Mesenteric fat pad (tissue), 1 donor: Measurements from ENCODE around the gene DSTYK. TPM values are rescaled to one million over a fixed set of nuclear protein-coding genes. Genes with fewer than 3 reads are reported as not detected.

Experiments used
- DNase-seq: peaks from one replicate; pipeline ENCODE4 v3.0.0-alpha.2; 2020; ENCODE audit warnings: low spot score
- long read RNA-seq: library from polyadenylated mRNA; unstranded; transcript quantifications from one replicate; pipeline ENCODE4 v2.0.0, GENCODE V29; 2020
- total RNA-seq: library from RNA; stranded (reverse); fragmentation: NEBNext Ultra II Directional; extraction: Animal tissue kit (Norgen Biotek cat#: 25700); gene quantifications from one replicate; pipeline ENCODE4 v1.2.1, GENCODE V29; 2021
- donor health status: DM: yes; HTN: yes; CAD: no.

DSTYK gene, protein sequence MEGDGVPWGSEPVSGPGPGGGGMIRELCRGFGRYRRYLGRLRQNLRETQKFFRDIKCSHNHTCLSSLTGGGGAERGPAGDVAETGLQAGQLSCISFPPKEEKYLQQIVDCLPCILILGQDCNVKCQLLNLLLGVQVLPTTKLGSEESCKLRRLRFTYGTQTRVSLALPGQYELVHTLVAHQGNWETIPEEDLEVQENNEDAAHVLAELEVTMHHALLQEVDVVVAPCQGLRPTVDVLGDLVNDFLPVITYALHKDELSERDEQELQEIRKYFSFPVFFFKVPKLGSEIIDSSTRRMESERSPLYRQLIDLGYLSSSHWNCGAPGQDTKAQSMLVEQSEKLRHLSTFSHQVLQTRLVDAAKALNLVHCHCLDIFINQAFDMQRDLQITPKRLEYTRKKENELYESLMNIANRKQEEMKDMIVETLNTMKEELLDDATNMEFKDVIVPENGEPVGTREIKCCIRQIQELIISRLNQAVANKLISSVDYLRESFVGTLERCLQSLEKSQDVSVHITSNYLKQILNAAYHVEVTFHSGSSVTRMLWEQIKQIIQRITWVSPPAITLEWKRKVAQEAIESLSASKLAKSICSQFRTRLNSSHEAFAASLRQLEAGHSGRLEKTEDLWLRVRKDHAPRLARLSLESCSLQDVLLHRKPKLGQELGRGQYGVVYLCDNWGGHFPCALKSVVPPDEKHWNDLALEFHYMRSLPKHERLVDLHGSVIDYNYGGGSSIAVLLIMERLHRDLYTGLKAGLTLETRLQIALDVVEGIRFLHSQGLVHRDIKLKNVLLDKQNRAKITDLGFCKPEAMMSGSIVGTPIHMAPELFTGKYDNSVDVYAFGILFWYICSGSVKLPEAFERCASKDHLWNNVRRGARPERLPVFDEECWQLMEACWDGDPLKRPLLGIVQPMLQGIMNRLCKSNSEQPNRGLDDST
- 8.5 TPM for total RNA-seq
- long read RNA-seq, full-length matches to known transcripts, result 12 of 27 reads
- long read RNA-seq, partial matches to known transcripts, result 4 of 27 reads
- long read RNA-seq, other reads (novel, unspliced or antisense), result 11 of 27 reads

DNA sequence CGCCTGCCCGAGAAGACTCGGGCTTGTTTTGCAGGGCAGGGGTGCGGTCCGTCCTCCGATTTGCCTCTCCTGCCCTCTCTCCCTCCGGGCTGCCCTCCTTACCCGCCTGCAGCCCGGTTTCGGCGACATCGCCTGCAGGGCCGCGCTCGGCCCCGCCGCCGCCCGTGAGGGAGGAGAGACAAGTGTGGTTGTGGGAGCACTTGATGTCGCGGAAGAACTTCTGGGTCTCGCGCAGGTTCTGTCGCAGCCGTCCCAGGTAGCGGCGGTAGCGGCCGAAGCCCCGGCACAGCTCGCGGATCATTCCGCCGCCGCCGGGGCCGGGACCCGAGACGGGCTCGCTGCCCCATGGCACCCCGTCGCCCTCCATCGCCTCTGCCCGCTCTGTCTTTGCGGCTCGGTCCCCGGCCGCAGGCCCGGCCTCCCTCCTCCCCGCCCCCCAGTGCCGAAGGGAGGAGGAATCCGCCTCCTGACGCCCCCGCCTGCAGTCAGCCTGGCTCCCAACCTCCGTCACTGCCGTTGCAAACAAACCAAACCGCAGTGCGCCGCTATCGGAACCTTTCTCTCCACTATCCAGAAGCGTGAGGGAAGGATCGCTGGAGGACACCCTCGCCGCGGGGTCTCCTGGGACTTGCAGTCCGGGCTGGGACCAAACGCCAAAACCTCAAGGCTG lies at the start of gene DSTYK:
Gene DSTYK (minus strand): TSS at position 534 of the 670 bp plus-strand sequence. CDS start 167 bp downstream, at position 367.
- peak; percentile 96 for DNase-seq

DNA sequence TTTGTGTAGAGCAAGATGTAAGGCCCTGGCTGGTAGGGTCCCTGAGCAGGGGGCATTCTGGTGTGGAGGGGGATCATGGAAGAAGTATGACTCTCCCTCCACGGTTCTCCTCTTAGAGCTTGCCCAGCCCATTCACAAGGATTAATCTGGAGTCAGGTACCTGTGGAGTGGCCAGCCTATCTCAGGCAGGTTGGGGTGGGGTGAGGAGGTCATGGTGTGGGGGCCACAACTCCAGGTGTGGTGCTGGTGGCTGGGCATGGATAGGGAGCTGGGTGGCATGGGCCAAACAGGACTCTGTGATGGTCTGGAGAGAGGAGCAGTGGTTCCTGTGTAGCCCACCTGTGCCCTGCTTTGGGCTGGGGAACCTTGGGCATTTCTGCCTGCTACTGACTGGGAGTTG lies 48.5 kb upstream of the DSTYK start:
- no peak for DNase-seq

DNA sequence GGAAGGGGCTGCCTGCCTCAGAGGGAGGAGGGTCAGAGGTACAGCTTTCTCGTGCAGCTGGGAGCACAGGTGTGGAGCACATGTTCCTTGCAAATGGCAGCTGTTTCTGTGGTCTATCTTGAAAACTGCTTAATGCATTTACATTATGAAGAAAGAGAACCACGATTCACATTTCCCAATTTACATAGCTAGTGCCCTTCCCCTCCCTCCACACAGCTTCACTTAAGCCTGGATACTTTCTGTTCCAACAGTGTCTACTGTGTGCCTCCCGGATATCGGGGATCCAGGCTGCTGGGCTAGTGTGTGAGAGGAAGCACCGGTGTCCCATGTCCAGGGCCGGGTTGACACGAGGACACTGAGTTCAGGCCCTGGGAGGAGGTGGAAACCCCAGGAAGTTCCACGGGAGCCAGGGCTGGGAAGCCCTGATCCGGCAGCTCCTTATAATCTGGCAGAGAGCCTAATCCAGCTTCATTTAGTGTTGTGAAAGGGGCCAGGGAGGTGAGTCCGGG lies 47.9 kb upstream of the DSTYK start:
- DNase-seq, result no peak

DNA sequence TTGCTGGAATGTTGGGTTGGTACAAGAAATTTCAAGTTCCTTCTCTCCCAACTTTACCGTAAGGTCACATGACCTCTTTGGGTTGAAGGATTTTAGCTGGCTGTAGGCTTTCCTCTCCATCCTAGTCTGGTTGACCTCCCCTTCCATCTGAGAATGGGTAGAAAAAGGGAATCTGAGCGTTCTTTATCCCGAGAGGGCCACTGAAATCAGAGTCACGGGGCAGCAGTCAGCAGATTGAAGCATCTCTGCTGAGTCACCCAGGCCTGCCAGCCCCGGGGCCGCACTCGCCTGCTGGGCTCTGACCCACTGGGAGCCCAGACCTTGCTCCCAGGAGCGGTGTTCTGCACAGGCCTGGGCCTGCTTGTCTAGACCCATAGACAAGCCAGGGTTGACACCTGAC lies 47.2 kb upstream of the DSTYK start:
- no peak for DNase-seq

DNA sequence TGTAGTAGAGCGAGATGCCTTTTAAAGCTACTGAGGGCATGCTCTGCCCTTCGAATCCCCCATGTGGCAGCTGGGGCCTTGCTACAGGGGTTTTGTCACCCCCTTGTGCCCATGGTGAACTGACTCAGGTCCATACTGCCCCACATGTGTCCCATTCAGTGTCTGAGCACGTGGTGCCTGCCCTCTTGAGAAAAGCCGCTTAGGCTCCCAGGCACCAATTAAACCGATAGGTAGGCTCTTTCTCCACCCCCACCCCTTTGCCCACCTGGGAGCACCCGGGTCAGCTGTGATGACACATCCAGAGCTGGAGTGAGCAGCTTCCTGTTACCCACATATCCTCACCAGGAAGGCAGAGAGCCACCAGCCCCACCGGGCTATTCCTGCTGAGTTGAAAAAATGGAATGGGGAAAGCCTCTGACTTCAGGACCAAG lies 46.8 kb upstream of the DSTYK start:
- no peak for DNase-seq

DNA sequence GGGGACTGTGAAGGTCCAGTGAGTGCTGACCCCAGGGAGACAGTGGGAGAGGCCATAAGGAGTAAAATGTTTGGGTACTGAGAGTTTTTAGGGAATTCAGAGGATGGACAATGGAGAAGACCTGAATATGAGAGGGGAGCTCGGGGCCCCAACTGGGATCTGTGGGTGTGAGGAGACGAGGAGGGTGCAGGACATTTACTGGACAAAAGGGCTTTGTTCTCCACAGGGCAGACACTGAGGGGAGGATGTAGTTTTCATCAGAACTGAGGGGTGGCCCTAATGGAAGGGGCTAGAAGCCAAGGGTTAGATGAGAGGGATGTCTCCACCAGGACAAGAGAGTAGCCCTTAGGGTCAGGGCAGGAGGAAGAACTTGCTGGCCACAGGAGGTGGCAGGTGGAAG lies 46.2 kb upstream of the DSTYK start:
- no peak for DNase-seq

DNA sequence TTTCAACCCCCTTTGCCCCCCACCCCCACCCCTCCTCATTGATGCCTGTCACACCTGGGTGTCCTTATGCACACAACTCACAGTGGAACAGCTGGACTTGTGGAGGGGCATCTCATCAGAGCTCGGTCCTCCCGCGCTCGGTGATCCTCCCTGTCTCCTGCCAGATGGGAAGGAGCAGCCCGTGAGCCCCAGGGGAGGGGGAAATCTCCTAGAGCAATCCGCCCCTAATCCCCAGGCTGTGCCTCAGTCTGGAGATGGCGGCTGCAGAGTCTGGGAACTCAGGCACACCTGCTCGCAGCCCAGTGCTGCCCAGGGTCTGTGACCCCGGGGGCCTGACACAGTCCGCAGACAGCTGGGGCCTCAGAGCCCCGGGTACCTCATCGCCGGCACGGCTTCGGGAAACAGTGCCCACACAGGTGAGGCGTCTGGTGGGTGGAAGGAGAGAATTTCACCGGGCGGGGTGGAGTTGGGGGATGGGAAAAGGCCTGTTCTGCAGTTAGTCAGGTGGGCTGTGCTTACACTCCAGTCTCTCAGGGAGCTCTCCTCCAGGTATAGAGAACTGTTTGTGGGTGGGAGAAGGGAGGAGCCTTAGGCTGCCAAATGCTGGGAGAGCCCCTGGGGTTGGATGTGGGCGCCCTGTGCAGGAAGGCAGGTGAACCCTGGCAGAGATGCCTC lies 45.6 kb upstream of the DSTYK start:
- no peak for DNase-seq

DNA sequence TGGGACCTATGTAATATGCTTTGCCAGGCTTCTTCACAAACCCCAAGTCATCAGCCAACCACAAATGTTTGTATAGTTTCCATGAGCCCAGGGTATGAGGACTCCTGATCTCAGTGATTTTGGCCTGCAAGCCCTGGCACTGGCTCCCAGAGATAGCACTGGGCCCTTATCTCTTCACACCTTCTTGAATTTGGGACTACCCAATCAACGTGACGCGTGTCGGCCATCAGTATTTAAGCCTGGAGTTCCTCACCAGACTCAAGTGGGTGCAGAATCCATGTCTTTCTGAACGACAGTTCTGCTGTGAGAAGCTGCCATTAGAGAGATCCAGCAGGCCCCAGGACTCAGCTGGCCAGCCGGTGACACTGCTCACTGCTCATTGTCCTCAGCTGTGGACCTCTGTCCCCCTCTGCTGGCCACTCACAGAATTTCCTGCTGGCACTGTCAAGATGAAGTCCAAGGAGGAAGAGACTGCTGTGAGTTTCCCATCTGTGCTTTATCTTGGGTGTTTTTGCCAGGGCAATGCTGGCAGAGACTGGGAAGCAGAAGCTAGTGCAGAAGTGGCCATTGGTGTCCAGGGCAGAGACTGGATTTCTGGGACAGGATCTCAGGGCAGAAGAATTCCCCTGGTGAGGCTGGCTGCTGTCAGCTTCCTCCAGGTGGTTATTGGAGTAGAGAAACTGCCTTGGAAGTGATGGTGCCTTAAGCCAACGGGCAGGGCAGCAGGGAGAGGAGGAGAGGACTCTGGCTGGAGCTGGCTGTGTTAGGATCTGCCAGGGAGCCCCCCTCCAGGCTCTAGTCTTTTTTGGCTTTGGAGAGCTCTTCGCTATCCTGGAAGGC lies 44.7 kb upstream of the DSTYK start:
- no peak for DNase-seq

DNA sequence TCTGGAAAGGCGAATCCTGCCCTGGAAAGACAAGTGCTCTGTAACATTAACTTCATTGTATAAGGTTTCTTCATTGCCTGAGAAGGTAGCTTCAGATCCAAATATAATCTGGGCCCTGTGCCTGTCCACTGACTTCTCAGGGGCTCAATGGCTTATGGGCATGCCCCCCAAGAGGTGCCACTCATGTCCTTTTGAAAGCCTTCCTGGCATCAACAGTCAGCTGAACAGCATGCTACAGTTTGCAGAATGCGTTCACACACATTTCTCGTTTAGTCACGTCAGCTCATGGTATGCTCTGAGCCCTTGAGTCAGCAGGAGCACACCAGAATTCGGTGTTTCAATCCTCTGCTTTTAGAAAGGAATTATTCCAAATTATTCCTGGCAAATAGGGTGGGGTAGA lies 40.1 kb upstream of the DSTYK start:
- DNase-seq, result no peak

DNA sequence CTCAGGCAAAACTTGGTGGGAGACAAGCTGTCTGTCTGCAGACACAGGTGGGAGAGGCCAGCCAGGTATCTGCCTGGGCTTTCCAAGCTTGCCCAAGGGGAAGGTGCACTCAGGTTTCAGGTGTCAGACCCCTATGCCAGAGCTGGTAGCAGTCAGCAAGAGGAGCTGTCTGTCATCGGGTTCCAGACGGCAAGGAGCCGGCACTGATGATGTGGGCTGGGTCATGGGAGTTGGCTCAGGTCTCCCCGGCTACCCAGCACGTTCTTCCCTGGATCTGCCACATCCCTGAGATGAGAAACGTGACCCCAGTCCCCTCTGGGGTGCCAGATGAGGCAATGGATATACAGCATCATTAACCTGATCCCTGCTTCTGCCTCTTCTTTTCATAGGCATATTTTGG lies 39.2 kb upstream of the DSTYK start:
- no peak for DNase-seq

DNA sequence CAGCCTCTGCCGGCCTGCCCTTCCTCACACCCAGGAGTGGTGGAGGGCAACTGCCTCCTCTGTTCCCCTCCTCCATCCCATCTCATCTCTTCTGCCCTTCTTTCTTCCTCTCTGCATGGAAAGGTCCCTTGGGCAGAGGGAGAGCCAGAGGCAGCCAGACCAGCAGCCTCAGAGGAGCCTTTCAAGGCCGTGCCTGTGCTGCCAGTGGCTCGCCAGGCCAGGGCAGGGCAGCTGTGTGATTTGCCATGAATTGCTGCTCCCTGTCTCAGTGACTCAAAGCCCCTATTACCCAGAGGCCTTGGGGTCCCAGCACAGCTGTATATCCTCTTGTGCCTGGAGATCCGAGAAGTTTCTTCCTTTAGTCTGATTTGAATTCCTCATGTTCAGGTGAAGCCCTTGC lies 38.1 kb upstream of the DSTYK start:
- DNase-seq, result no peak

DNA sequence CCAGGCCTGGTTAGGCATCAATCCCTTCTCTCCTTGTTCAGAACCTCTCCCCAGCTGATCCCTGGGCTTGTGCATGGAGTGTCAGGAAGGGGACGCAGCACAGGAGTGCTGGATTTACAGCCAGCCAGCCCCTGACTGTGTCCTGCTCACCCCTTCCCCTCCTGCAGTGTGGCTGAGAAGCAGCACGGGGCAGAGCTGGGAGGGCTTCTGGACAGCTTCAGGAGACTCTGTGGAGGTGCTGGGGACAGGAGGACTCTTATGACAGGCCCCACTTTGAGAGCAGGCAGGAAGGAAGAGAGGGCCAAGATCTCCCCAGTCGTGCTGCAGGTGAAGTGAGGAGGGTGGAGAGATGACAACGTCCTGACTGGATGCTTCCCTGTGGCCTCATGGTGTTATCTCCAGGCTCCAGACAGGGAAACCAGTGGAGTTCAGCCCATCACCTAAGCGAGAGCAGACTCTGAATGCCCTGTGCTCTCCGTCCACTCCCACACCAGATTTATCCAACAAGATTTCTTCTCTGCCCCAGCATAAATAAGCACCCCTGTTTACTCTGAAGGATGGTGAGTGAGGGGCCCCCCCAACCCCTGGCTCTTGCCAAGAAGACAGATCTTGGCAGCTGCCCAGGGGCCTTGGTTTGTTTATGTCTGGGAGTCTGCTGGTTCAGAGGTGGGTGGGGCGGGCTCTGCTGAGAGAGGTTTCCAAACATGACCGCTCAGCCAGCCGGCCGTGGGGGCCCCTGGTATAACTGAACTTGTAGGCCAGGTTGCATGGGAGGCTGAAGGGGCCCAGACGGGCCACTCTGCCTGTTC lies 37.5 kb upstream of the DSTYK start:
- DNase-seq, result no peak

DNA sequence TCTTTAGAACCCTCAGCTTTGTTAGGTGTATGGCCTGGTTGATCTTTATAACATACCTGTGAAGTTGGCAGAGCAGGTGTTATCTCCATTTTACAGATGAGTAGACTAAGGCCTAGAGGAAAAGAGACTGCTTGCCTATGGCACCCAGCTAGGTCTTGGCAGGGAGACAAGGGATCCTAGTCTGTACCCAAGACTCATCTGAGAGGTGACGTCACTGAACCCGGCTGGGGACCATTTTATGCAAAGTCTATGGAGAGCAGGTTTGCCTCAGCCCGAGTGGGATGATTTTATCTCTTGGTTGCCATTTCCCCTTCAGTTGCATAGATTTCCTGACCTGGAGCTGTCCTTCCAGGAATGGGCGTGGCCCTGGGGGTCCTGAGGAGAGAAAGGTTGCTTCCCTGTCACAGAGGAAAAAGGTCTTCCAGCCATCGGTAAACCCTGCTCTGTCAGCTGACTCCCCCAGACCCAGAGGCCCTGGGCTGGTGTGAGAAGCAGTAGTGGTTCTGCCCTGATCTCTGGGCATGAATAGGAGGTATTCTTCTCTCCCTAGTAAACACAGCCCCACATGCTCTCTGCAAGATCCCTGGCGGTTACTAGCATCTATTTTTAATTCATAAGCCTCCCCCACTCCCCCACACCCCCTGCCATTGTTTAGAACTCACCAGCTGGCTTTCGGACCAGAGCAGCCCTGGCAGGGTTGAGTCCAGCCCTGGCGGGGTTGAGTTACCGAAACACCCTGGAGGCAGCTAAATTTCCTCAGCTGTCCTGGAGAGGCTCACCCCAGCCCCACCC lies 35.8 kb upstream of the DSTYK start:
- no peak for DNase-seq

DNA sequence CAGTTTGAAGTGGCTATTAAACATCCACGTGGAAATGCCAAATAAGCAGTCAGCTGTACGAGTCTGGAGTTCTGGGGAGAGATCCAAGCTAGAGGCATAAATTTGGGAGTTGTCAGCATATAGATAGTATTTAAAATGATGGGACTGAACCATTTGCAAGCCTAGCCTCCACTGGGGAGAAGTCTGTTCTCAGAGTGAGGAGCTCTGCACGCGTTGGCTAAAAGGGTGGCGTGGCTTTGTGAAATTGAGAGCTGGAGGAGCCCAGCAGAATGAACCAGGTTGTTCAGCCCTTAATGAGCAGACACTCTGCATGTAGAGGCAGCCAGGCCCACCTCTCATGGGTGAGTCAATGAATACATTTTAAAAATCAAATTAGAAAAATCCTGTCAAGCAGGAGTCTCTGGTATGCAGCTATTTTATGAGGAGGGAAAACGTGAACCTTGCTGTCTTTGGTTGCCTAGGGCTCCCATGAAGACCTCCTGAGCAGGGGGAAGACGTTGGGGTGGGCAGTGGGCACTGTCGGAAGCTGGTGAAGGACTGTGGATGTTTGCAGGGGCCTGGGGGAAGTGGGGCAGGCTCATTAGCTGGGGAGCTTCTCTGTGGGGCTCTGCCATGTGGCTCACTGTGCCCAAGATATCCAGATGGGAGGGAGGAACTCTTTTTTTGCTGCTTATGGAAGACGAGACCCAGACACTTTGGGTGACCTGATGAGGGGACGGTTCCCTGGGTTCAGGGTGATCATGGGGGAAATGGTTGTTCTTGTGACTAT lies 35.0 kb upstream of the DSTYK start:
- no peak for DNase-seq

DNA sequence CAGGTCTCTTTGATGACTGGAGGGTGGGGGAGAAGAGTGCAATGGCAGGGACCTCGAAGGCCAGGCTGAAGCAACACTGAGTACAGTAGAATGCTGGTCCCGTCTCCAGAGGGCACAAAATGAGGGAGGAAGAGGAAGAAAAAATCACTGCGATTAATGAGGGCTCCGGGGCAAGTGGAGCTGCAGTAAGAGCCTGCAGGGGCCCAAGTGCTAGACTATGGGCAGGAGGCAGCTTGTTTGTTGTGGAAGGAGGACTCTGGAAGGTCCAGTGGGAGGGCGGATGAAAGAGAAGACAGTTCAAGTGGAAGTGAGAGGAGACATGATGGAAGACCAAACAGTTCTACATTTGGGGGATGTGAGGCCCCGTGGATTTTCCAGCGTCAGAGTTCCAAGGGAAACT lies 33.6 kb upstream of the DSTYK start:
- no peak for DNase-seq

DNA sequence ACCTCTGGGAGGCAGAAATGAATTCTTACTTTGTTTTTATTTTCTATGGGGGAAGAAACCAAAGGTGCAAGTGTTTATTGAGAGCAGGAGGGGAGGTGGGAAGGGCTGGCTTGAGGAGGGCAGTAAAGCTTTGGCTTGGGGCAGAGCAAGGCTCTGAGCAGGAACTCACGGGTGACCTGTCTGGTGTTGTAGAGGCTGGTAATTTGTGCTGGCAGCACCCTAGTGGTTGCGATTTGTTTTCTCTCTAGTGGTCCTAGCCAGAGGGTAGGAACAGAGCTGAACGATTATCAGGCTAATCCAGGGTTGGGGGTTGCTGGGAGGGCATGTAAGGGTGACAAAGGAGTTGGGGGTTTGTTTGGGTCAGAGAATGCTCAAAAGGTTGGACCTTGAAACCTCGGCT lies 32.9 kb upstream of the DSTYK start:
- DNase-seq, result no peak
